H1 (cell line): ENCODE measurements around the gene RUNX1. TPM values are rescaled to one million over a fixed set of nuclear protein-coding genes. Genes with fewer than 3 reads are reported as not detected.

Experiments used
- CTCF ChIA-PET: fragments of 300-600 bp; sonication (Branson Sonifier 250); formaldehyde crosslinking; loops from one replicate; lab custom pipeline; 2021; ENCODE audit not compliant: partially characterized antibody; lab: Charles Lee
- POLR2A ChIA-PET: fragments of 300-600 bp; sonication (Branson Sonifier 250); formaldehyde crosslinking; loops from one replicate; lab custom pipeline; 2021; ENCODE audit warnings: inconsistent platforms; ENCODE audit not compliant: partially characterized antibody; lab: Charles Lee
- DNase-seq, 2 experiments: peaks; one replicate each; pipeline versions ENCODE4 v3.0.0 to v3.0.0-alpha.2; 2010 to 2022; ENCODE audit warnings: low spot score in 2 of 2, low read depth in 1 of 2, mixed read lengths in 1 of 2
- FAIRE-seq: peaks from 2 replicates; lab custom pipeline; 2011; peaks lifted over from hg19 to GRCh38; lab: Jason Lieb, UNC
- H2AFZ ChIP-seq: 2 replicates; pipeline ENCODE4 v1.8.1; 2012; ENCODE audit warnings: low read length, inconsistent platforms
- H2AK5ac ChIP-seq: 2 replicates; pipeline ENCODE4 v1.6.1; 2013; ENCODE audit warnings: low read depth, low read length
- H2BK120ac ChIP-seq: replicated peaks from 2 replicates; pipeline ENCODE3; 2013; ENCODE audit warnings: low read depth, low read length, inconsistent platforms
- H2BK12ac ChIP-seq: 2 replicates; pipeline ENCODE4 v1.6.1; 2013; ENCODE audit warnings: low read depth, low read length
- H2BK15ac ChIP-seq: 2 replicates; pipeline ENCODE4 v1.6.1; 2013; ENCODE audit warnings: low read length
- H2BK20ac ChIP-seq: 2 replicates; pipeline ENCODE4 v1.6.1; 2013; ENCODE audit warnings: low read length
- H2BK5ac ChIP-seq: 2 replicates; pipeline ENCODE4 v1.6.1; 2013; ENCODE audit warnings: low read depth, low read length
- H3K14ac ChIP-seq: 2 replicates; pipeline ENCODE4 v1.6.1; 2013; ENCODE audit warnings: inconsistent platforms; ENCODE audit not compliant: insufficient read length
- H3K18ac ChIP-seq: 2 replicates; pipeline ENCODE4 v1.6.1; 2013; ENCODE audit warnings: low read length; ENCODE audit errors: extremely low read depth
- H3K23ac ChIP-seq: 2 replicates; pipeline ENCODE4 v1.6.1; 2013; ENCODE audit warnings: inconsistent platforms; ENCODE audit not compliant: insufficient read length
- H3K23me2 ChIP-seq: 2 replicates; pipeline ENCODE4 v1.6.1; 2013; ENCODE audit warnings: low read depth, low read length
- H3K27ac ChIP-seq: 2 replicates; pipeline ENCODE4 v1.6.1; 2011; ENCODE audit warnings: low read depth, low read length, inconsistent platforms
- H3K27me3 ChIP-seq, 4 experiments: replicated peaks in 1 of 4; 1 replicate in 1 of 4; 2 replicates in 3 of 4; pipeline versions ENCODE4 v1.6.1 to v1.8.1; 2011 to 2013; ENCODE audit warnings: low read length in 3 of 4, mild to moderate bottlenecking in 3 of 4, inconsistent platforms in 2 of 4, mixed read lengths in 2 of 4, moderate library complexity in 1 of 4; ENCODE audit not compliant: control insufficient read depth in 3 of 4, insufficient read depth in 3 of 4; ENCODE audit errors: extremely low read depth in 1 of 4
- H3K36me3 ChIP-seq, 4 experiments: 2 replicates each; pipeline versions ENCODE4 v1.6.1 to v1.8.1; 2011 to 2013; ENCODE audit warnings: mild to moderate bottlenecking in 4 of 4, low read length in 3 of 4, moderate library complexity in 2 of 4, control low read depth in 1 of 4, inconsistent platforms in 1 of 4; ENCODE audit not compliant: insufficient read depth in 4 of 4, control insufficient read depth in 2 of 4
- H3K4ac ChIP-seq: replicated peaks from 2 replicates; pipeline ENCODE3; 2013; ENCODE audit warnings: low read length, low read depth, mixed read lengths, inconsistent platforms; ENCODE audit not compliant: insufficient read length
- H3K4me1 ChIP-seq, 4 experiments: replicated peaks in 1 of 4; 1 replicate in 1 of 4; 2 replicates in 3 of 4; pipeline versions ENCODE4 v1.6.1 to v1.8.1; 2011 to 2013; ENCODE audit warnings: low read length in 3 of 4, inconsistent platforms in 2 of 4, mixed read lengths in 1 of 4; ENCODE audit not compliant: insufficient read depth in 4 of 4, control insufficient read depth in 3 of 4
- H3K4me2 ChIP-seq, 2 experiments: 2 replicates each; pipeline versions ENCODE4 v1.6.1 to v1.8.1; 2011 to 2013; ENCODE audit warnings: low read depth in 2 of 2, low read length in 2 of 2, control low read depth in 1 of 2, inconsistent platforms in 1 of 2, mild to moderate bottlenecking in 1 of 2; ENCODE audit not compliant: insufficient read depth in 1 of 2
- H3K4me3 ChIP-seq, 4 experiments: fragments of 200-600, 300-600 bp in 1 of 4; sonication (generic), shearing (Covaris generic), sonication (Bioruptor Twin) in 1 of 4; 2 replicates each; pipeline versions ENCODE4 v1.5.1 to v1.8.1; 2011 to 2016; ENCODE audit warnings: low read length in 4 of 4, low read depth in 3 of 4, control low read depth in 2 of 4, inconsistent platforms in 2 of 4, mild to moderate bottlenecking in 2 of 4, mixed read lengths in 1 of 4, moderate library complexity in 1 of 4; ENCODE audit not compliant: insufficient read depth in 2 of 4; ENCODE audit errors: extremely low read depth in 1 of 4
- H3K56ac ChIP-seq: replicated peaks from 2 replicates; pipeline ENCODE3; 2013; ENCODE audit warnings: low read depth, mild to moderate bottlenecking, mixed read lengths, low read length, inconsistent platforms; ENCODE audit not compliant: insufficient read length
- H3K79me1 ChIP-seq: 2 replicates; pipeline ENCODE4 v1.6.1; 2013; ENCODE audit warnings: low read depth, low read length, control low read depth
- H3K79me2 ChIP-seq, 2 experiments: 2 replicates each; pipeline versions ENCODE4 v1.6.1 to v1.8.1; 2012 to 2013; ENCODE audit warnings: low read length in 2 of 2, mild to moderate bottlenecking in 2 of 2, inconsistent platforms in 1 of 2; ENCODE audit not compliant: insufficient read depth in 2 of 2, control insufficient read depth in 1 of 2
- H3K9ac ChIP-seq, 4 experiments: replicated peaks in 1 of 4; 1 replicate in 1 of 4; 2 replicates in 3 of 4; pipeline versions ENCODE4 v1.6.1 to v1.8.1; 2011 to 2013; ENCODE audit warnings: low read depth in 3 of 4, low read length in 3 of 4, control low read depth in 2 of 4, mild to moderate bottlenecking in 2 of 4, moderate library complexity in 2 of 4, inconsistent platforms in 1 of 4; ENCODE audit errors: extremely low read depth in 1 of 4
- H3K9me3 ChIP-seq, 2 experiments: 2 replicates each; pipeline versions ENCODE4 v1.6.1 to v1.8.1; 2012 to 2013; ENCODE audit warnings: mild to moderate bottlenecking in 2 of 2, moderate library complexity in 2 of 2, control low read depth in 1 of 2, inconsistent platforms in 1 of 2, low read depth in 1 of 2, low read length in 1 of 2, mixed read lengths in 1 of 2; ENCODE audit not compliant: insufficient read depth in 2 of 2
- H4K20me1 ChIP-seq, 2 experiments: replicated peaks in 1 of 2; 2 replicates each; pipeline versions ENCODE3 to v1.8.1; 2011 to 2013; ENCODE audit warnings: inconsistent platforms in 2 of 2, low read length in 2 of 2, mild to moderate bottlenecking in 1 of 2; ENCODE audit not compliant: insufficient read depth in 2 of 2, control insufficient read depth in 1 of 2
- H4K5ac ChIP-seq: 2 replicates; pipeline ENCODE4 v1.6.1; 2013; ENCODE audit warnings: low read length, low read depth, mixed read lengths, inconsistent platforms; ENCODE audit not compliant: insufficient read length
- H4K8ac ChIP-seq: 2 replicates; pipeline ENCODE4 v1.8.0; 2013; ENCODE audit warnings: mild to moderate bottlenecking, moderate library complexity, low read length, inconsistent platforms; ENCODE audit not compliant: insufficient read depth; ENCODE audit errors: extremely low read depth
- H4K91ac ChIP-seq: replicated peaks from 2 replicates; pipeline ENCODE3; 2013; ENCODE audit warnings: low read length, mixed read lengths, inconsistent platforms; ENCODE audit not compliant: insufficient read length
- BACH1 ChIP-seq: IDR thresholded peaks from 2 replicates; pipeline ENCODE4 v1.6.1; 2012; ENCODE audit warnings: low read length, improper control_type of control experiment
- CBX5 ChIP-seq: fragments of 300-800, 300-1000 bp; sonication (generic); IDR thresholded peaks from 2 replicates; pipeline ENCODE4 v1.7.1; 2016; ENCODE audit warnings: antibody characterized with exemption, low read length, low read depth
- CBX8 ChIP-seq: fragments of 300-800, 300-1000 bp; sonication (generic); IDR thresholded peaks from 2 replicates; pipeline ENCODE4 v1.7.1; 2016; ENCODE audit warnings: low read depth, low read length, borderline replicate concordance
- CHD1 ChIP-seq: IDR thresholded peaks from 2 replicates; pipeline ENCODE4 v1.6.1; 2012; ENCODE audit warnings: low read depth, low read length, improper control_type of control experiment
- CREB1 ChIP-seq: IDR thresholded peaks from 2 replicates; pipeline ENCODE4 v1.6.1; 2012; ENCODE audit warnings: inconsistent platforms
- HDAC2 ChIP-seq, 2 experiments: fragments of 300-600 bp in 1 of 2; sonication (generic) in 1 of 2; IDR thresholded peaks; 2 replicates each; pipeline ENCODE4 v1.6.1; 2011 to 2012; ENCODE audit warnings: low read depth in 2 of 2, low read length in 2 of 2, mild to moderate bottlenecking in 2 of 2, moderate library complexity in 2 of 2, borderline replicate concordance in 1 of 2, inconsistent platforms in 1 of 2
- JUND ChIP-seq: IDR thresholded peaks from 2 replicates; pipeline ENCODE4 v1.6.1; 2011; ENCODE audit warnings: mild to moderate bottlenecking, improper control_type of control experiment, low read length
- KDM4A ChIP-seq: IDR thresholded peaks from one replicate; pipeline ENCODE4 v1.7.1; 2012; ENCODE audit warnings: low read depth, mild to moderate bottlenecking, moderate library complexity, low read length, inconsistent platforms; ENCODE audit not compliant: severe bottlenecking
- NRF1 ChIP-seq: IDR thresholded peaks from 2 replicates; pipeline ENCODE4 v1.6.1; 2011; ENCODE audit warnings: mild to moderate bottlenecking, low read depth, low read length, improper control_type of control experiment
- POLR2AphosphoS5 ChIP-seq: IDR thresholded peaks from 2 replicates; pipeline ENCODE4 v1.6.1; 2011; ENCODE audit warnings: low read depth, low read length
- SP1 ChIP-seq: IDR thresholded peaks from 2 replicates; pipeline ENCODE4 v1.6.1; 2011; ENCODE audit warnings: low read depth, low read length
- WGBS, 2 experiments: shearing (Covaris generic) in 1 of 2; methylation state at CpG; one replicate each; pipeline versions ENCODE4 v1.1.6 to v1.1.7; 2013 to 2015; ENCODE audit warnings: low lambda C conversion rate in 2 of 2, mixed read lengths in 2 of 2, inconsistent platforms in 1 of 2, low coverage in 1 of 2, missing lambda C conversion rate in 1 of 2; ENCODE audit not compliant: insufficient replicate concordance in 2 of 2, insufficient coverage in 1 of 2, insufficient read length in 1 of 2; ENCODE audit errors: extremely low coverage in 1 of 2, missing lambda C conversion rate in 1 of 2; 5-methylcytosine and 5-hydroxymethylcytosine counted together
- polyA plus RNA-seq, 7 experiments: library from polyadenylated mRNA; depleted of rRNA in 3 of 7; stranded (reverse) in 5 of 7; unstranded in 2 of 7; fragments of >200 nt in 5 of 7; fragments of 200-250 nt in 2 of 7; gene quantifications; 1 replicate in 5 of 7; 2 replicates in 1 of 7; 4 replicates in 1 of 7; pipeline versions ENCODE4 v1.2.1 to v1.2.3, GENCODE V29; 2011 to 2013; ENCODE audit warnings: missing spikeins in 2 of 7, mixed read lengths in 2 of 7
- total RNA-seq: library from RNA; stranded (reverse); fragmentation: NEBNext Ultra II Directional; extraction: Animal tissue kit (Norgen Biotek cat#: 25700); gene quantifications from 2 replicates; pipeline ENCODE4 v1.2.1, GENCODE V29; 2021
- TF ChIP-seq, protein P1 (sequence below): IDR thresholded peaks from 2 replicates; pipeline ENCODE4 v1.6.1; 2012; ENCODE audit warnings: low read length, inconsistent platforms

RUNX1 gene
- total and polyA plus RNA-seq, 2 of the 8 experiments (the other 6 are each of a cell fraction or from before 2014, with no cell fraction given), result 0.20 to 0.60 TPM

DNA sequence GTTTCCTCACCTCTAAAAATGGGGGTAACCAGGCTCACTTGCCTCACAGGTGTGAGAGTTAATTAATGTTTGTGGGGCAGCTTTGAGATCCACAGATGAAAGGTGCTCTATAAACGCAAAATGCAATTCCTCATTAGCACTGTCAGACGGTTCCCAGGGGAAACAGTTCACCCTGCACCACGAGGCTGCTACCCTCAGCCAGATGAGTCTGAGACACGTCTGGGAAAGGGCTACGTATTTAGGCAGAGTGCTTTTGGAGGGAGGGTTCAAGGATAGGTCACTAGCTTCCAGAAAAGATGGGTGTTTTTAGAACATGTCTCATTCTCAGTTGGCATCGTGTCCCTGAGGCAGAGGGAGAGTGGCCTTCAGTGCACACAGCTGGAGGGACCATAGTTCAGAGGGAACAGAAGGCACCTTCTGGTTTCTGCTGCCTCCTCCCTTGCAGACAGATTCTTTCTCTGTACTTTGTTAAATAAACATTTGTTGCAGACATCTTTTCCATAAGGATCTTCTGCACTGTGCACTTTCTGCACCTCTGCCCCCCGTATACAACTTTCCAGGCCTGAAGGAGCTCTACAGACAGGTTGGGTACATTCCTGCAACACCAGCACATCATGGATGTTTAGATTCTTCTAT is 240.4 kb downstream of the RUNX1 start:
- WGBS, 2 experiments, result 75% methylated on average over 7 of the region's 7 CpGs; no CpG with 5 or more reads in 1 of the 2 experiments
- Histone ChIP-seq H3K56ac (no peak overlapping the region), H3K9ac (no peak overlapping the region), H3K9me3 (no peaks in the 10 kb centered on the region), H4K20me1 (no peaks in the 10 kb centered on the region), H2BK15ac (no peak overlapping the region), H2BK12ac (no peak overlapping the region), H2BK20ac (no peak overlapping the region), H3K4me2 (no peak overlapping the region), H4K5ac (no peak overlapping the region), H4K8ac (no peak overlapping the region), H3K18ac (no peak overlapping the region), H2AFZ (no peak overlapping the region), H4K91ac (no peak overlapping the region), H3K27ac (no peak overlapping the region), H3K23me2 (no peaks in the 10 kb centered on the region), H3K4ac (no peak overlapping the region), H2AK5ac (no peak overlapping the region), H3K36me3 (no peaks in the 10 kb centered on the region), H3K4me3 (no peak overlapping the region), H3K79me2 (no peaks in the 10 kb centered on the region), H3K23ac (no peak overlapping the region), H2BK120ac (no peak overlapping the region), H3K14ac (no peak overlapping the region), H3K27me3 (no peaks in the 10 kb centered on the region; a peak in 1 of 7 replicates), H3K4me1 (peaks cover 0 to 3% (median 0%) of the 10 kb centered on the region in 4 experiments; a peak in 1 of 7 replicates), H3K79me1 (no peaks in the 10 kb centered on the region), H2BK5ac (no peak overlapping the region)
- ChIA-PET POLR2A (interaction anchor here (1.3 kb wide), 1 partner anchor 79 kb away, joined by 3 read pairs; no protein-coding TSS in a partner anchor), CTCF (interaction anchor here (0.6 to 2.0 kb wide), 3 partner anchors 8 to 115 kb away, joined by 4 to 7 read pairs (median 5); no protein-coding TSS in a partner anchor)
- FAIRE-seq (no peak), DNase-seq (no peak)
- TF ChIP-seq HDAC2 (IDR thresholded peaks at IDR 0.05; ENCODE audit: borderline replicate concordance in 1 of 2, low read depth in 2 of 2, low read length in 2 of 2) (no peak), NRF1 (no peak), CREB1 (no peak), POLR2AphosphoS5 (no peak), CBX8 (no peak), CHD1 (no peak), CBX5 (no peak), BACH1 (no peak), KDM4A (no peak), SP1 (no peak), JUND (no peak)
- TF ChIP-seq, protein P1, sequence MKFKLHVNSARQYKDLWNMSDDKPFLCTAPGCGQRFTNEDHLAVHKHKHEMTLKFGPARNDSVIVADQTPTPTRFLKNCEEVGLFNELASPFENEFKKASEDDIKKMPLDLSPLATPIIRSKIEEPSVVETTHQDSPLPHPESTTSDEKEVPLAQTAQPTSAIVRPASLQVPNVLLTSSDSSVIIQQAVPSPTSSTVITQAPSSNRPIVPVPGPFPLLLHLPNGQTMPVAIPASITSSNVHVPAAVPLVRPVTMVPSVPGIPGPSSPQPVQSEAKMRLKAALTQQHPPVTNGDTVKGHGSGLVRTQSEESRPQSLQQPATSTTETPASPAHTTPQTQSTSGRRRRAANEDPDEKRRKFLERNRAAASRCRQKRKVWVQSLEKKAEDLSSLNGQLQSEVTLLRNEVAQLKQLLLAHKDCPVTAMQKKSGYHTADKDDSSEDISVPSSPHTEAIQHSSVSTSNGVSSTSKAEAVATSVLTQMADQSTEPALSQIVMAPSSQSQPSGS, result no peak
